Right ventricle myocardium inferior (tissue), 1 donor: ENCODE measurements around the gene SPTBN1. TPM values are rescaled to one million over a fixed set of nuclear protein-coding genes. Genes with fewer than 3 reads are reported as not detected.
"Not testable (repeated sequence)": the region's sequence is repeated elsewhere in the genome, so short reads cannot be mapped to it uniquely, and the experiment has no call there.

Experiments
- ATAC-seq: fragments of 200-7000 bp; cut with Tn5 transposase; one replicate; pipeline ENCODE4 v1.9.1; 2020; ENCODE audit warnings: mild to moderate bottlenecking, moderate library complexity
- DNase-seq: peaks from one replicate; pipeline ENCODE4 v3.0.0; 2021; ENCODE audit errors: missing footprints
- intact Hi-C: fragments of 100-400 bp; cut with DNase I; formaldehyde crosslinking; loops from one replicate; pipeline ENCODE4 v1.11.0; 2022
- total RNA-seq: library from RNA; stranded (reverse); fragmentation: NEBNext Ultra II Directional; extraction: Animal tissue kit (Norgen Biotek cat#: 25700); gene quantifications from one replicate; pipeline ENCODE4 v1.2.1, GENCODE V29; 2021
- donor health status: DM: no; HTN: yes; CAD: no; lungs with severe emphysema.

The SPTBN1 gene
- total RNA-seq, 1 donor from 2014 or later = 439 TPM

GRCh38 chr2:54482715-54483114 lies 26.6 kb downstream of the SPTBN1 start:
- intact Hi-C loops = no loop called here
- ATAC-seq = peak; percentile 67
- DNase-seq = no peak

- ATAC-seq = peak; percentile 6
- intact Hi-C loops = no loop called here
- no peak for DNase-seq
These were observed 27.3 kb downstream of the SPTBN1 start for GRCh38 chr2:54483426-54483825.

- DNase-seq, intact Hi-C loops, ATAC-seq: not testable (repeated sequence)
These were observed 29.6 kb downstream of the SPTBN1 start for GRCh38 chr2:54485756-54486155.

GRCh38 chr2:54486766-54487165 lies 30.6 kb downstream of the SPTBN1 start:
- intact Hi-C loops = no loop called here
- DNase-seq = no peak
- no peak for ATAC-seq

GRCh38 chr2:54490863-54491262 lies 34.7 kb downstream of the SPTBN1 start:
- ATAC-seq (no peak), DNase-seq (no peak)
- intact Hi-C loops = no loop called here

GRCh38 chr2:54492335-54492734 lies 36.2 kb downstream of the SPTBN1 start:
- no peak for ATAC-seq
- intact Hi-C loops = no loop called here
- no peak for DNase-seq

- ATAC-seq = no peak
- no peak for DNase-seq
- intact Hi-C loops = no loop called here
These were observed 38.0 kb downstream of the SPTBN1 start for GRCh38 chr2:54494087-54494486.

- DNase-seq (no peak), ATAC-seq (no peak)
- intact Hi-C loops = loop anchor here (5.0 kb wide), 3 partner anchors 35 to 75 kb away; no protein-coding TSS in a partner anchor
These were observed 40.8 kb downstream of the SPTBN1 start for GRCh38 chr2:54496920-54497319.

- intact Hi-C loops = loop anchor here (5.0 kb wide), 3 partner anchors 36 to 76 kb away; no protein-coding TSS in a partner anchor
- no peak for DNase-seq
- ATAC-seq = peak; percentile 45
These were observed 41.9 kb downstream of the SPTBN1 start for GRCh38 chr2:54497763-54498680.

GRCh38 chr2:54499661-54500060 lies 43.5 kb downstream of the SPTBN1 start:
- intact Hi-C loops = loop anchor here (5.0 to 10.0 kb wide), 4 partner anchors 37 to 375 kb away; no protein-coding TSS in a partner anchor
- DNase-seq = no peak
- peak; percentile 66 for ATAC-seq

- DNase-seq (no peak), ATAC-seq (peak; percentile 77)
- intact Hi-C loops = loop anchor here (10.0 kb wide), 1 partner anchor 376 kb away; no protein-coding TSS in a partner anchor
These were observed 44.5 kb downstream of the SPTBN1 start for GRCh38 chr2:54500404-54501205.

GRCh38 chr2:54502731-54503130 lies 46.6 kb downstream of the SPTBN1 start:
- no peak for ATAC-seq
- no peak for DNase-seq
- intact Hi-C loops = loop anchor here (10.0 kb wide), 1 partner anchor 378 kb away; no protein-coding TSS in a partner anchor

- DNase-seq (no peak), ATAC-seq (no peak)
- intact Hi-C loops = loop anchor here (10.0 kb wide), 1 partner anchor 378 kb away; no protein-coding TSS in a partner anchor
These were observed 47.1 kb downstream of the SPTBN1 start for GRCh38 chr2:54503192-54503591.

- no peak for DNase-seq
- intact Hi-C loops = loop anchor here (10.0 kb wide), 1 partner anchor 379 kb away; no protein-coding TSS in a partner anchor
- no peak for ATAC-seq
These were observed 47.7 kb downstream of the SPTBN1 start for GRCh38 chr2:54503828-54504227.

- ATAC-seq (no peak), DNase-seq (no peak)
- intact Hi-C loops = loop anchor here (10.0 kb wide), 1 partner anchor 380 kb away; no protein-coding TSS in a partner anchor
These were observed 48.7 kb downstream of the SPTBN1 start for GRCh38 chr2:54504866-54505265.

- intact Hi-C loops = loop anchor here (10.0 kb wide), 1 partner anchor 384 kb away; no protein-coding TSS in a partner anchor
- DNase-seq = no peak
- ATAC-seq = no peak
These were observed 52.4 kb downstream of the SPTBN1 start for GRCh38 chr2:54508541-54508940.

- not testable (repeated sequence) for ATAC-seq, DNase-seq
- intact Hi-C loops = loop anchor here (10.0 kb wide), 1 partner anchor 384 kb away; no protein-coding TSS in a partner anchor
These were observed 52.9 kb downstream of the SPTBN1 start for GRCh38 chr2:54509043-54509442.

- no peak for ATAC-seq
- no peak for DNase-seq
- intact Hi-C loops = no loop called here
These were observed 54.8 kb downstream of the SPTBN1 start for GRCh38 chr2:54510916-54511315.

- intact Hi-C loops = no loop called here
- DNase-seq = no peak
- ATAC-seq = no peak
These were observed 56.1 kb downstream of the SPTBN1 start for GRCh38 chr2:54512183-54512582.
